ENCODE data around the gene TTLL4.

The TTLL4 gene

GRCh38 chr2:218698885-218699284, 11.8 kb upstream of the TTLL4 start:
- Histone ChIP-seq H3K36me3 (ENCODE audit: insufficient read depth, low read length) (no peaks in the 10 kb centered on the region), H4K20me1 (ENCODE audit: insufficient read depth, low read length, poor library complexity, severe bottlenecking) (no peaks in the 10 kb centered on the region), H2AFZ (ENCODE audit: low read length) (no peak overlapping the region)

GRCh38 chr2:218701806-218702205, 8.8 kb upstream of the TTLL4 start:
- Histone ChIP-seq H3K27me3 (ENCODE audit: insufficient read depth, low read length, poor library complexity, severe bottlenecking) (no peaks in the 10 kb centered on the region), H3K4me1 (ENCODE audit: insufficient read depth, low read length, poor library complexity, severe bottlenecking) (no peaks in the 10 kb centered on the region), H3K9me3 (ENCODE audit: insufficient read depth, low read depth, low read length) (no peaks in the 10 kb centered on the region), H3K36me3 (ENCODE audit: insufficient read depth, low read length) (no peaks in the 10 kb centered on the region), H3K79me2 (ENCODE audit: insufficient read depth, low read length) (no peaks in the 10 kb centered on the region), H3K4me3 (ENCODE audit: low read length, poor library complexity, severe bottlenecking) (no peak overlapping the region), H2AFZ (ENCODE audit: low read length) (no peak overlapping the region), H3F3A (ENCODE audit: low read depth) (no peaks in the 10 kb centered on the region), H3K9ac (ENCODE audit: low read depth, low read length, poor library complexity, severe bottlenecking) (no peak overlapping the region), H4K20me1 (ENCODE audit: insufficient read depth, low read length, poor library complexity, severe bottlenecking) (no peaks in the 10 kb centered on the region), H3K4me2 (ENCODE audit: low read depth, low read length, poor library complexity, severe bottlenecking) (no peak overlapping the region), H3K9me2 (replicated peaks; ENCODE audit: low read depth, low read length) (no peaks in the 10 kb centered on the region)
- no peak for TF ChIP-seq EZH2phosphoT487 (IDR thresholded peaks at IDR 0.05; ENCODE audit: borderline replicate concordance)
- no peak for TF ChIP-seq CTCF (conservative IDR thresholded peaks at IDR 0.05; ENCODE audit: low read length)

More at GRCh38 chr2:218698885-218699284, 11.8 kb upstream of the TTLL4 start:
- Histone ChIP-seq H3K9me2 (replicated peaks; ENCODE audit: low read depth, low read length) (no peaks in the 10 kb centered on the region), H3K9me3 (ENCODE audit: insufficient read depth, low read depth, low read length) (no peaks in the 10 kb centered on the region), H3K9ac (ENCODE audit: low read depth, low read length, poor library complexity, severe bottlenecking) (no peak overlapping the region), H3K4me1 (ENCODE audit: insufficient read depth, low read length, poor library complexity, severe bottlenecking) (no peaks in the 10 kb centered on the region), H3K4me3 (ENCODE audit: low read length, poor library complexity, severe bottlenecking) (no peak overlapping the region), H3F3A (ENCODE audit: low read depth) (no peaks in the 10 kb centered on the region), H3K4me2 (ENCODE audit: low read depth, low read length, poor library complexity, severe bottlenecking) (no peak overlapping the region), H3K27me3 (ENCODE audit: insufficient read depth, low read length, poor library complexity, severe bottlenecking) (no peaks in the 10 kb centered on the region), H3K79me2 (ENCODE audit: insufficient read depth, low read length) (no peaks in the 10 kb centered on the region)
- TF ChIP-seq CTCF (conservative IDR thresholded peaks at IDR 0.05; ENCODE audit: low read length) (no peak), EZH2phosphoT487 (IDR thresholded peaks at IDR 0.05; ENCODE audit: borderline replicate concordance) (no peak)

- Histone ChIP-seq H3K36me3 (ENCODE audit: insufficient read depth, low read length) (no peaks in the 10 kb centered on the region), H2AFZ (ENCODE audit: low read length) (no peak overlapping the region)
Observed at GRCh38 chr2:218703341-218703740, 7.3 kb upstream of the TTLL4 start.

More at GRCh38 chr2:218703341-218703740, 7.3 kb upstream of the TTLL4 start:
- TF ChIP-seq CTCF (conservative IDR thresholded peaks at IDR 0.05; ENCODE audit: low read length) (no peak), EZH2phosphoT487 (IDR thresholded peaks at IDR 0.05; ENCODE audit: borderline replicate concordance) (no peak)
- no peaks in the 10 kb centered on the region for H4K20me1 ChIP-seq (ENCODE audit: insufficient read depth, low read length, poor library complexity, severe bottlenecking)
- H3K9me2 ChIP-seq (replicated peaks; ENCODE audit: low read depth, low read length) = no peaks in the 10 kb centered on the region
- H3K79me2 ChIP-seq (ENCODE audit: insufficient read depth, low read length) = no peaks in the 10 kb centered on the region
- no peaks in the 10 kb centered on the region for H3K27me3 ChIP-seq (ENCODE audit: insufficient read depth, low read length, poor library complexity, severe bottlenecking)
- H3K9ac ChIP-seq (ENCODE audit: low read depth, low read length, poor library complexity, severe bottlenecking) = no peak overlapping the region
- H3K9me3 ChIP-seq (ENCODE audit: insufficient read depth, low read depth, low read length) = no peaks in the 10 kb centered on the region
- H3K4me2 ChIP-seq (ENCODE audit: low read depth, low read length, poor library complexity, severe bottlenecking) = no peak overlapping the region
- no peaks in the 10 kb centered on the region for H3F3A ChIP-seq (ENCODE audit: low read depth)
- no peak overlapping the region for H3K4me3 ChIP-seq (ENCODE audit: low read length, poor library complexity, severe bottlenecking)
- H3K4me1 ChIP-seq (ENCODE audit: insufficient read depth, low read length, poor library complexity, severe bottlenecking) = no peaks in the 10 kb centered on the region

Data from Loucy (cell line).